ENCODE data around the gene ELOF1. TPM values are rescaled to one million over a fixed set of nuclear protein-coding genes. Genes with fewer than 3 reads are reported as not detected.
A peak's percentile ranks its signal among the peaks of the same experiment; 100 is the strongest.
"Not testable (repeated sequence)": the region's sequence is repeated elsewhere in the genome, so short reads cannot be mapped to it uniquely, and the experiment has no call there.

Gene ELOF1
- 36.5 and 38.3 TPM in 2 replicates for total RNA-seq (2022)
- Bru-seq, nascent RNA, result percentile 56 among the genes with signal in this experiment
- BruChase-seq, experiment 1, labeled RNA remaining after a 6-hour chase, result percentile 71 among the genes with signal in this experiment
- percentile 67 among the genes with signal in this experiment for BruChase-seq, experiment 2, labeled RNA remaining after a 2-hour chase
- long read RNA-seq, transcript ELOF1-201 (4 exons, 1,019 nt), result major isoform, 24 of 37 reads
- long read RNA-seq, partial matches to known transcripts, result 8 of 37 reads
- long read RNA-seq, other reads (novel, unspliced or antisense), result 5 of 37 reads

- TF ChIP-seq CTCF (IDR thresholded peaks at IDR 0.05; ENCODE audit: unreplicated experiment), result no peak
Measured at GRCh38 chr19:11558881-11559828, at the start of gene ELOF1. Gene ELOF1, minus strand, starts transcription at chr19:11559230. Its CDS starts 4,883 bp downstream, at chr19:11554347.

GRCh38 chr19:11606484-11606883, 47.5 kb upstream of the ELOF1 start:
- Mint-ChIP-seq H3K27ac (ENCODE audit: unreplicated experiment) (no peak overlapping the region), H3K4me3 (ENCODE audit: low read depth, unreplicated experiment) (no peak overlapping the region), H3K4me1 (ENCODE audit: low read depth, unreplicated experiment) (no peaks in the 10 kb centered on the region), H3K36me3 (ENCODE audit: insufficient read depth, unreplicated experiment) (peaks cover 52% of the 10 kb centered on the region), H3K27me3 (ENCODE audit: unreplicated experiment) (no peaks in the 10 kb centered on the region), H3K9me3 (ENCODE audit: low read depth, unreplicated experiment) (peaks cover 7% of the 10 kb centered on the region)
- intact Hi-C loops (cut with micrococcal nuclease; ENCODE audit: unreplicated experiment), result no loop called here
- CTCF ChIA-PET, result no interaction called here
- no TSS peak for BruUV-seq (replicated peaks)
- no peak for TF ChIP-seq CTCF (IDR thresholded peaks at IDR 0.05; ENCODE audit: unreplicated experiment)
- no peak for DNase-seq

More at GRCh38 chr19:11558881-11559828, at the start of gene ELOF1:
- Mint-ChIP-seq H3K4me1 (ENCODE audit: low read depth, unreplicated experiment) (peaks cover 16% of the 10 kb centered on the region), H3K36me3 (ENCODE audit: insufficient read depth, unreplicated experiment) (peaks cover 22% of the 10 kb centered on the region), H3K27ac (ENCODE audit: unreplicated experiment) (peak within 1 kb of the TSS; percentile 89), H3K4me3 (ENCODE audit: low read depth, unreplicated experiment) (peak within 1 kb of the TSS; percentile 92), H3K27me3 (ENCODE audit: unreplicated experiment) (no peaks in the 10 kb centered on the region), H3K9me3 (ENCODE audit: low read depth, unreplicated experiment) (no peaks in the 10 kb centered on the region)
- TSS peak; percentile 95 for BruUV-seq (replicated peaks)
- DNase-seq, result peak; percentile 94
- CTCF ChIA-PET, result interaction anchor here (0.9 to 1.4 kb wide), 2 partner anchors 23 to 77 kb away, joined by 3 to 4 read pairs; no protein-coding TSS in a partner anchor
- intact Hi-C loops (cut with micrococcal nuclease; ENCODE audit: unreplicated experiment), result no loop called here

GRCh38 chr19:11599704-11600103, 40.7 kb upstream of the ELOF1 start:
- H3K27me3 Mint-ChIP-seq (ENCODE audit: unreplicated experiment); H3K27ac Mint-ChIP-seq (ENCODE audit: unreplicated experiment); H3K4me3 Mint-ChIP-seq (ENCODE audit: low read depth, unreplicated experiment); H3K9me3 Mint-ChIP-seq (ENCODE audit: low read depth, unreplicated experiment); DNase-seq; H3K4me1 Mint-ChIP-seq (ENCODE audit: low read depth, unreplicated experiment); intact Hi-C loops (cut with micrococcal nuclease; ENCODE audit: unreplicated experiment); BruUV-seq (replicated peaks); CTCF ChIA-PET: not testable (repeated sequence)
- H3K36me3 Mint-ChIP-seq (ENCODE audit: insufficient read depth, unreplicated experiment), result peaks cover 64% of the 10 kb centered on the region

GRCh38 chr19:11598746-11599145, 39.7 kb upstream of the ELOF1 start:
- no peak for DNase-seq
- no peaks in the 10 kb centered on the region for H3K27me3 Mint-ChIP-seq (ENCODE audit: unreplicated experiment)
- peak overlapping the region; percentile 85 for H3K4me3 Mint-ChIP-seq (ENCODE audit: low read depth, unreplicated experiment)
- CTCF ChIA-PET, result no interaction called here
- H3K27ac Mint-ChIP-seq (ENCODE audit: unreplicated experiment), result peak overlapping the region; percentile 41
- H3K9me3 Mint-ChIP-seq (ENCODE audit: low read depth, unreplicated experiment), result peaks cover 5% of the 10 kb centered on the region
- no peaks in the 10 kb centered on the region for H3K4me1 Mint-ChIP-seq (ENCODE audit: low read depth, unreplicated experiment)
- intact Hi-C loops (cut with micrococcal nuclease; ENCODE audit: unreplicated experiment), result no loop called here
- TF ChIP-seq CTCF (IDR thresholded peaks at IDR 0.05; ENCODE audit: unreplicated experiment), result no peak
- H3K36me3 Mint-ChIP-seq (ENCODE audit: insufficient read depth, unreplicated experiment), result peaks cover 54% of the 10 kb centered on the region
- BruUV-seq (replicated peaks), result no TSS peak

Data from Calu3 (cell line).